OCI-M1 (cell line): ENCODE data around the gene BBS9.
"Not testable (repeated sequence)": the region's sequence is repeated elsewhere in the genome, so short reads cannot be mapped to it uniquely, and the experiment has no call there.

Experiments used
- DNase-seq: peaks from one replicate; lab custom pipeline; 2025; lab: John Stamatoyannopoulos, UW

Gene BBS9

DNA sequence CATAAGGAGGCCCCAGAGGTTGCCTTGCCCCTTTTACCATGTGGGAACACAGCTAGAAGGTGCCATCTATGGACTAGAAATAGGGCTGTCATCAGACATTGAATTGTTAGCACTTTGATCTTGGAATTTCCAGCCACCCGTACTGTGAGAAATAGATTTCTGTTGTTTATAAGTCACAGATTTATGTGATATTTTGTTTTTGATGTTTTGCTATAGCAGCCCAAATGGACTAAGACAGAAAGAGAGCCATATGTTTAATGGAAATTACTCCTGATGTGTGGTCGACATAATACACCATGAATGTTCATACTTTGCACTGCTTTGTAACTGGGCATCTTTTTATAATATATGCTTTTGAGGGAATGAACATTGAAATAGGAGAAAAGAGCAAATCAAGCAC, 302.2 kb downstream of the BBS9 start:
- DNase-seq = no peak

GRCh38 chr7:33432821-33433220, 303.5 kb downstream of the BBS9 start:
- DNase-seq = no peak

DNA sequence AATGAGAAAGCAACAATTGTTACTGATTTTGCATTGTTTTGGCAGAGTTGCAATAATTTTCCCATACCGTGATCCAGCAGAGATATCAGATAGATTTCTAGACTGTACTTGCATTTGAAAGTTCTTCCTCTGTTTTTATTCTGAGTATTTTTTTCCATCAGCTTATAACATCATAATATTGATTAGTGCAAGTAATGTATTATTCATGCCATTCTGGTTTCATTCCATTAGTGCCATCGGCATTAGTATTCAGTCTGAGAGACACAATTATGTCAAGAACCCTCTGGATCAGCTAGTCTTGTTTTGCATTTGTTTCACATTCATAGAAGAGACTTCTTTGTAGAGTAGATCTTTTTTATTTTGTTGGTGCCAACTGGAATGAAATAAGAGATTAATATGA, 304.0 kb downstream of the BBS9 start:
- no peak for DNase-seq

GRCh38 chr7:33444511-33444910, 315.1 kb downstream of the BBS9 start:
- no peak for DNase-seq

GRCh38 chr7:33446551-33446950, 317.2 kb downstream of the BBS9 start:
- DNase-seq = no peak

GRCh38 chr7:33448035-33448434, 318.7 kb downstream of the BBS9 start:
- no peak for DNase-seq

GRCh38 chr7:33449847-33450246, 320.5 kb downstream of the BBS9 start:
- no peak for DNase-seq

GRCh38 chr7:33452805-33453502, 323.6 kb downstream of the BBS9 start:
- DNase-seq = peak; percentile 0

GRCh38 chr7:33457039-33457438, 327.7 kb downstream of the BBS9 start:
- DNase-seq = no peak

GRCh38 chr7:33458581-33458980, 329.2 kb downstream of the BBS9 start:
- DNase-seq = no peak

DNA sequence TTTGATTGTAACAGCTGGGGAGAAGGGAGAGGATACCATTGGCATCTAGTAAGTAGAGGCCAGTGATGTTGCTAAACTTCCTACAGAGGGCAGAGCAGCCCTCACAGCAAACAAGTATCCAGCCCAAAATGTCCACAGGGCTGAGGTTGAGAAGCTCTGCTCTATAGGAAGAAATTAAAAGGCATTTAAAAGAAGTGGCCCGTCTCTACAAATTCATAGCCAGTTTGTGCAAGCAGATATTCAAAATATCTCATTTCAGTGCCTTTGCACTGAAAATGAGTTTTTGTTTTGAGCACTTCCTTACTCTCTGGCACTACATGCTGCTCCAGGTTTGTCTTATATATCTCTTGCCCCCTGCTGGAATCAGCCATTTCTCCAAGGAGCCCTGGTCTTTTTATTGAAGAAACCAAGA, 330.0 kb downstream of the BBS9 start:
- peak; percentile 37 for DNase-seq

DNA sequence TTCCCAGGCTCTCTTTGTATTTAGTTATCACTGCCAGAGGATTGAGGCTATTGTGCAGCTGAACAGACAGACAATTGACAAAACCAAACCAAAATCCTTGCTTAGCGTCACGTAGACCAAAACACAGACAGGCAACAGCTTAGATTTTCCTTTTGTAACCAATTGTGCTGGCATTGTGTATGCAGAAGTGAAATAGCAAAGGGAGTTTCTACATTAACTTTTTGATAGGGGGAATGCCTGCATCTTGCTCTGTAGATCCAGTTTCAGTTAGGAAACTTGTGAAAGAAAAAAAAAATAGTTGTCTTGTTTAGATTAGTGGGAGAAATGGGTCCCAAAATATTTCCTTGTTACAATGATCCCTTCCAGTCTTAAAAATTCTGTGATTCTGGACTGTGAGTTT, 333.8 kb downstream of the BBS9 start:
- no peak for DNase-seq

DNA sequence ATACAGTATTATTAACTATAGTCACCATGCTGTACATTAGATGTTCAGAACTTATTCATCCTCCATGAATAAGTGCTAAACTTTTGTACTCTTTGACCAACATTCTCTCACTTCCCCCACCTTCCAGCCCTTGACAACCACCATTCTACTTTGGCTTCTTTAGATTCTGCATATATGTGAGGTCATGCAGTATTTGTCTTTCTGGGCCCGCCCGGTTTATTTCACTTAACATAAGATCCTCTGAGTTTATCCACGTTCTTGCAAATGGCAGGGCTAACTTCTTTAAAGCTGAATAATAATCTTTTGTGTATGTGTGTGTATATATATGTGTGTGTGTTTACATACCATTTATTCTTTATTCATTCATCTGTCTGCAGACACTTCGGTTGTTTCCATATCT, 336.8 kb downstream of the BBS9 start:
- DNase-seq = no peak

GRCh38 chr7:33471636-33472242, 342.4 kb downstream of the BBS9 start:
- no peak for DNase-seq

DNA sequence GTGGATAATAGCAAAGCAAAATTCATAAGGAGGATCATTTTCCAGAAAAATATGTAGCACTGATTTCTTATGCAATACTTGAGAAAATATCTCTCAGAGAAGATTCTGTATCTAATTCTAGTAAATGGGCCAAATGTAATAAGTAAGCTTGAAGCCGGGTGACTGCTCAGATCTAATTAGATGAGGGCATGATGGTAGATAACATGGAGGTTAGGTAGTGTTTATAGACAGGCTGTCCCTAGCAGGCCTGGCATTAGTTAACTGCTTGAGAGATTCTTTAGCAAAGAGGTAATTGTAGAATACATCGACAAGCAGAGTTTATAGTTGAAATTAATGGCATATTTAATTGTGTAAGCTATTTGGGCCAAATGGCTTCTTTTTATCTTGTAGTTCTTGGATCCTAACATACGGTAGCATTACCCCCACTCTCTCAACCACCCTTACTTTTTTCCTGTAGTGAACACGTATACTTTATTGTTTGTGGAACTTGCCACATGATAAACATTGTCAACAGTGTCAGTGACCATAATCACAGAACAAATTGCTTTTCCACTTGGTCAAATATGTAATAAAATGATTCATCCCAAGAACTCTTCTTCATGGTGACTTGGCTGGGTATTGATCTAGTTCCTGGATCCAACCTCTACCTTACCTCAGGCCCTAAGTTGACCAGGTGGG, 343.1 kb downstream of the BBS9 start:
- no peak for DNase-seq

DNA sequence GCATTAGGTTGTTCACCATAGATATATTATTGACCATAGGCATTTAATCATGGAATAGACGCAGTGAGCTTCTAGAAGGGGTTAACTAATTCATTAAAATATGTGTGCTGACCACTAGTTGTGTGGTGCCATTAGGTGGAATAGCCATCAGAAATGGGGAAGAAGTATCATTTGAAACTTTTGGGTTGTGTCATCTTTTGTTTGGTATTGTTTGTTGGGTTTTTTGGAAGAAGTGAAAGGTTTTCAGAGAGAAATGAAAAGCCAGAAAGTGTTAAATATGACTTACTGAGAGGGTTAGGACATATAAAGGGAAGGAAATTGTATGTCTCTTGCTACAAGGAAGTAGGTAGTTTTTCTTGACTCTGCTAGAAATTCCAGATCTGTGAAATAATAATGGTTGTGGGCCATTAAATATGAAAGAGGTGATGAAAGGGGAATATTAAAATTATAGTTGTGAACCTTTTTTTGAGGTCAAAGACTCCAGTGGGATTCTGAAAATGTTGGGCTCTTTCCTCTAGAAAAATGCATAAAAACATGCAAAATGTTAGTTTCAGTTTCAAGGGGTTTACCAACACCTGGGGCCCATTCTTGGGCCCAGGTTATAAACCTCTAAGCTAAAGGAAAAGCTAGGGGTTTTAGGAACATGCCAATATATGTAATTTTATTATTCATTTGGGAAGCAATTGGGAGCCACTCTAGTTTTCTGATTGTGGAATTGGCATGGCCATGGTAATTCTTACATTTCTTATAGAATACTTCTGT, 348.5 kb downstream of the BBS9 start:
- DNase-seq = no peak

GRCh38 chr7:33484476-33484875, 355.1 kb downstream of the BBS9 start:
- DNase-seq = not testable (repeated sequence)

DNA sequence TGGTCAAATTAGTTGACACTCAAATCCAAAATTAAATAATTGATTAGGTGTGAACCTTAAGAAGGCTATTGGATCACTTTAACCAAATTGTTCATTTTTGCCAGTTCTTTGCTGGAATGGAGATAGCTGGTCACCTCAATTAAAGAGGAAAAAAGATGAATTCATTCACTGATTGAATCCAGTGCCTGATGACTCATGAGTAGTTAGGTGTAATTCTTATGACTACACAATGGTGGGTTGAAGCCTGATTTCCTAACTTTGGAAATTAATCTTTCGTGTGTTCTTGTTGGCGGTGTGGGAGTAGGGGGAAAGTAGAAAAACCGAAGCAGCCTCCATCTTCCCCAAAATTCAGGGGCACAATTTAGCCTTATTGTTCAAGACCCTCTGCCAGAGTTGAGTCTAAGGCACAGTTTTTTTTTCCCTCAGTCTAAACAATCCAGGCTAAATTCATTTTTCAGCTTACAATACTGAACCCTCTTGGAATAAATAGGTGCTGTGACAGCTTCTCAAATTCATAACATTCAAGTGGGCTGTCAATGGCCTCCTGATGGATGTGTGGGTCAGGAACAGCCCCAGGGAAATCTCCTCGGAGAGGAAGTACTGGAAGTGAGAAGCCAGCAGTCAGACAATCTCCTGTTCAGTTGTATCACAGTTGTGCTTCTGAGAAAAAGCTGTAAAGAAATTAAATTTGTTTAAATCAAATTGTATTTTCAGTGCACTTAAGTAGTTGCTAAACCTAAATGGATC, 356.6 kb downstream of the BBS9 start:
- no peak for DNase-seq

DNA sequence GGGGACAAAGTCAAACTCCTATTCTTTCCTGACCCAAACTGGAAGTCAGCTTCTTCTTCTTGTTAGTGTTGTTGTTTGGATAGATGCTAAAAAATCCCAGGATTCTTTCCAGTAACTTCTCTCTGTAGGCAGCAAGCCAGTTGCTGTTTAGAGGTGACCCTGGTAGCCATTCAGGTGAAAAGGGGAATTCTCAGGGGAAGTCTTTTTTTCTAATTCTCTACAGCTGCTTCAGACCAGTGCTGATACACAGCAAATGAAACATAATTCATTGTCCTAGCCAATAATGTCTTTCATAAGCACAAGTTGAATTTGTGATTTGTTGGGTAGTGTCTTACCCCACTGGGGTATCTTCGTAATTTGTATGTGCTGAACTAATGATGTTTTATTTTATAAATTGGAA, 357.3 kb downstream of the BBS9 start:
- DNase-seq = no peak

GRCh38 chr7:33487998-33488682, 358.8 kb downstream of the BBS9 start:
- DNase-seq = no peak

DNA sequence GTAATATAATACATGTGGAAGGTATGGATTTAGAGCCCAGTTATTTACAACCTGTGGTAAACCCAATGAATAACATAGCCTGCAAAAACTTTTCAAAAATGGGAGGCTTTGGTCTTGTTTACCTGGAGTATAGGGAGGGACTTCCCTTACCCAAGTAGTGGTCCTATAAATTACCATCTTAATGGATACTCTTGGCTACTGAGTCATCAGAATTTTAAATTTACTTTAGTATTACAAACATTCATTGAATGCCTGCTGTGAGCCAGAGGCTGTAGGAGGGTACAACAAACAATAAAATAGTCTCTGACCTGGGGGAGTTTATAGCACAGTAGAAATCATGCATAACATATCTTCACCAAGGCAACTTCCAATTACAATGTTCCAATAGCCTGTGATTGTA, 365.1 kb downstream of the BBS9 start:
- no peak for DNase-seq
